HG02678 (cell line): ENCODE measurements around the gene SMARCA4.
"Not testable (repeated sequence)": the region's sequence is repeated elsewhere in the genome, so short reads cannot be mapped to it uniquely, and the experiment has no call there.

Experiments used
- ATAC-seq: cut with Tn5 transposase; IDR thresholded peaks from one replicate; pipeline ENCODE4 v1.9.1; 2021; ENCODE audit warnings: mild to moderate bottlenecking, moderate library complexity; ENCODE audit not compliant: unreplicated experiment

SMARCA4 gene

GRCh38 chr19:10975374-10976130 lies 14.7 kb downstream of the SMARCA4 start:
- ATAC-seq: no peak

- ATAC-seq: no peak
Measured at GRCh38 chr19:10976131-10976892, 15.5 kb downstream of the SMARCA4 start.

GRCh38 chr19:10977742-10978092 lies 16.9 kb downstream of the SMARCA4 start:
- no peak for ATAC-seq

- no peak for ATAC-seq
Measured at GRCh38 chr19:10979951-10980381, 19.1 kb downstream of the SMARCA4 start.

GRCh38 chr19:10981252-10981895 lies 20.5 kb downstream of the SMARCA4 start:
- ATAC-seq: no peak

- no peak for ATAC-seq
Measured at GRCh38 chr19:10983026-10983425, 22.2 kb downstream of the SMARCA4 start.

- ATAC-seq: no peak
Measured at GRCh38 chr19:10984166-10984735, 23.4 kb downstream of the SMARCA4 start.

- ATAC-seq: no peak
Measured at GRCh38 chr19:10985502-10985901, 24.7 kb downstream of the SMARCA4 start.

- no peak for ATAC-seq
Measured at GRCh38 chr19:10986301-10987127, 25.7 kb downstream of the SMARCA4 start.

GRCh38 chr19:10987571-10988297 lies 26.9 kb downstream of the SMARCA4 start:
- no peak for ATAC-seq

- ATAC-seq: no peak
Measured at GRCh38 chr19:10988380-10988779, 27.6 kb downstream of the SMARCA4 start.

- ATAC-seq: no peak
Measured at GRCh38 chr19:10988921-10989320, 28.1 kb downstream of the SMARCA4 start.

GRCh38 chr19:10991076-10991475 lies 30.2 kb downstream of the SMARCA4 start:
- ATAC-seq: no peak

GRCh38 chr19:10991521-10992081 lies 30.8 kb downstream of the SMARCA4 start:
- ATAC-seq: no peak

GRCh38 chr19:10992174-10992573 lies 31.3 kb downstream of the SMARCA4 start:
- not testable (repeated sequence) for ATAC-seq

- no peak for ATAC-seq
Measured at GRCh38 chr19:10995926-10996600, 35.2 kb downstream of the SMARCA4 start.

GRCh38 chr19:10998045-10998533 lies 37.3 kb downstream of the SMARCA4 start:
- ATAC-seq: no peak

GRCh38 chr19:10998666-10999065 lies 37.8 kb downstream of the SMARCA4 start:
- no peak for ATAC-seq

- no peak for ATAC-seq
Measured at GRCh38 chr19:11005521-11005920, 44.7 kb downstream of the SMARCA4 start.
